Gastrocnemius medialis (tissue), 4 donors: ENCODE measurements around the gene HEMGN. TPM values are rescaled to one million over a fixed set of nuclear protein-coding genes. Genes with fewer than 3 reads are reported as not detected.
A peak's percentile ranks its signal among the peaks of the same experiment; 100 is the strongest.
"Not testable (repeated sequence)": the region's sequence is repeated elsewhere in the genome, so short reads cannot be mapped to it uniquely, and the experiment has no call there.

ENCODE experiments used
- ATAC-seq, 2 donors: fragments of 150-250 bp; one replicate each; pipeline ENCODE4 v1.9.1; 2016
- DNase-seq, 2 donors: peaks; one replicate each; pipeline ENCODE4 v3.0.0-alpha.2; 2019
- H3K27ac ChIP-seq, 4 donors: fragments of 200-600 bp; sonication (generic); 1 replicate in 1 of 4; 2 replicates in 3 of 4; pipeline ENCODE4 v1.5.1; 2016 to 2018; ENCODE audit warnings: mild to moderate bottlenecking in 2 of 4, moderate library complexity in 1 of 4
- H3K27me3 ChIP-seq, 3 donors: fragments of 200-600 bp; sonication (generic) in 2 of 3; 1 replicate in 1 of 3; 2 replicates in 2 of 3; pipeline versions ENCODE4 v1.5.1 to v1.6.0; 2016 to 2019; ENCODE audit warnings: mild to moderate bottlenecking in 1 of 3, moderate library complexity in 1 of 3
- H3K36me3 ChIP-seq, 2 donors: fragments of 200-600 bp; sonication (generic) in 1 of 2; one replicate each; pipeline ENCODE4 v1.5.1; 2017 to 2018
- H3K4me1 ChIP-seq, 2 donors: fragments of 200-600 bp; sonication (generic) in 1 of 2; one replicate each; pipeline ENCODE4 v1.5.1; 2016 to 2017; ENCODE audit warnings: mild to moderate bottlenecking in 2 of 2
- H3K4me3 ChIP-seq, 4 donors: fragments of 200-600 bp; sonication (generic) in 3 of 4; 1 replicate in 1 of 4; 2 replicates in 3 of 4; pipeline ENCODE4 v1.5.1; 2016 to 2019; ENCODE audit warnings: mild to moderate bottlenecking in 2 of 4
- H3K9me3 ChIP-seq, 3 donors: fragments of 200-600 bp; sonication (generic) in 2 of 3; 1 replicate in 1 of 3; 2 replicates in 2 of 3; pipeline ENCODE4 v1.5.1; 2016 to 2019
- POLR2A ChIP-seq, 2 donors: fragments of 450-650 bp; IDR thresholded peaks; one replicate each; pipeline ENCODE4 v1.6.1; 2017; ENCODE audit warnings: antibody characterized with exemption in 2 of 2, mild to moderate bottlenecking in 2 of 2, moderate library complexity in 2 of 2
- in situ Hi-C, 4 donors: fragments of 200-750 bp; cut with MboI; loops; one replicate each; pipeline versions ENCODE4 v1.15.0 to v1.8.0; 2017; ENCODE audit warnings: low sequenced_read_pairs in 4 of 4
- intact Hi-C: fragments of 100-400 bp; cut with DNase I; formaldehyde crosslinking; loops from one replicate; pipeline ENCODE4 v1.15.1; 2023; ENCODE audit warnings: low total_unique reads
- total RNA-seq, 4 donors: library from RNA; depleted of rRNA; stranded (reverse); fragments of >200 nt; gene quantifications; one replicate each; pipeline versions ENCODE4 v1.1.0 to v1.2.3, GENCODE V29; 2016
- TF ChIP-seq, protein P1 (sequence below), 5 experiments: fragments of 450-650 bp in 3 of 5; fragments of 200-600 bp in 2 of 5; sonication (generic) in 2 of 5; IDR thresholded peaks in 4 of 5; conservative IDR thresholded peaks in 1 of 5; 1 replicate in 4 of 5; 2 replicates in 1 of 5; pipeline ENCODE4 v1.5.1; 2016 to 2019; ENCODE audit warnings: antibody characterized with exemption in 5 of 5, mild to moderate bottlenecking in 3 of 5, moderate library complexity in 3 of 5

HEMGN gene
- total RNA-seq, 4 donors from 2014 or later, result 0.16 TPM; not detected in 3

DNA sequence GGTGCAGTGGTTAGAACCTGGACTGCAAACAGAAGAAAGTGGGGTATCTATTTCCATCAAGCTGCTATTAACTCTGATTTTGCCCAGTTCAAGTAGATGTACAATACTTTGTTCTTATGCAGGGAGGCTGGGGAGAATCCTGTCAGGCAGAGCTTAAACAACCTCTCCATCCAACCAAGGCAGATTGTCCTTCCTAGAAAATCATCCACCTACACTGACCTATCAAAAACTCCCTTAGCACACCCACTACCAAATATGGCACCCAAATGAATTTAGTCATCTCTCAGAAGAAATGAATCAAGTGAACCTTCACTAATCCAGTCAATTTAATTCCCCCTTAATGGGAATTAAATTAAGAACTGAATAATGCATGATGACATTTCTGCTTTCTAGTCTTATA lies 18.4 kb upstream of the HEMGN start:
- no peaks in the 10 kb centered on the region for H3K27me3 ChIP-seq
- no peak overlapping the region for H3K4me3 ChIP-seq
- H3K9me3 ChIP-seq, result no peaks in the 10 kb centered on the region
- no peaks in the 10 kb centered on the region for H3K4me1 ChIP-seq
- in situ Hi-C loops (no loop called here), intact Hi-C loops (no loop called here)
- DNase-seq (no peak), ATAC-seq (no peak)
- H3K27ac ChIP-seq, result no peak overlapping the region
- no peaks in the 10 kb centered on the region for H3K36me3 ChIP-seq
- TF ChIP-seq, protein P1, sequence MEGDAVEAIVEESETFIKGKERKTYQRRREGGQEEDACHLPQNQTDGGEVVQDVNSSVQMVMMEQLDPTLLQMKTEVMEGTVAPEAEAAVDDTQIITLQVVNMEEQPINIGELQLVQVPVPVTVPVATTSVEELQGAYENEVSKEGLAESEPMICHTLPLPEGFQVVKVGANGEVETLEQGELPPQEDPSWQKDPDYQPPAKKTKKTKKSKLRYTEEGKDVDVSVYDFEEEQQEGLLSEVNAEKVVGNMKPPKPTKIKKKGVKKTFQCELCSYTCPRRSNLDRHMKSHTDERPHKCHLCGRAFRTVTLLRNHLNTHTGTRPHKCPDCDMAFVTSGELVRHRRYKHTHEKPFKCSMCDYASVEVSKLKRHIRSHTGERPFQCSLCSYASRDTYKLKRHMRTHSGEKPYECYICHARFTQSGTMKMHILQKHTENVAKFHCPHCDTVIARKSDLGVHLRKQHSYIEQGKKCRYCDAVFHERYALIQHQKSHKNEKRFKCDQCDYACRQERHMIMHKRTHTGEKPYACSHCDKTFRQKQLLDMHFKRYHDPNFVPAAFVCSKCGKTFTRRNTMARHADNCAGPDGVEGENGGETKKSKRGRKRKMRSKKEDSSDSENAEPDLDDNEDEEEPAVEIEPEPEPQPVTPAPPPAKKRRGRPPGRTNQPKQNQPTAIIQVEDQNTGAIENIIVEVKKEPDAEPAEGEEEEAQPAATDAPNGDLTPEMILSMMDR (IDR thresholded peaks at IDR 0.05 in 4 of 5, conservative IDR thresholded peaks at IDR 0.05 in 1 of 5), result no peak
- no peak for TF ChIP-seq POLR2A (IDR thresholded peaks at IDR 0.05)

DNA sequence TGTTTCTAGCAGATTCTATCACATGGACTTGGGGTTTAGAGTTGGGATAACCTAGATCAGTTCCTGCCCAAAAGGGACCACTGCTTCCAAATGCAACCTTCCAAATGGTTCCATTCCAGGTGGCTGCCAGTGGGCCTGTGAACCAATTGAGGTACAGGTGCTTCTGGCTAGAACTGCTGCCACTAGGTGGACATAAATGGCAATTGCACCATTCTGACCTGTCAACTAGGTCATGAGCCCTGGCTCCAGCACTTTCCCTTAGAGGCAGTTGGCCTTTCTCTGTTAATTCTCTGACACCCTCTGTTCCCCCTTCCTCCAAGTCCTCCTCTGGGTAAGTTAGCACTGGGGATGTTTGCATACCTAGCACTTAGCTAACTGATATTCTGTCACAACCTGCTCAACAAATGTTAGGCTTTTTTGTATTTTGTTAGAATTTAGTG lies 16.6 kb upstream of the HEMGN start:
- H3K27ac ChIP-seq, result no peak overlapping the region
- H3K4me1 ChIP-seq, result no peaks in the 10 kb centered on the region
- H3K4me3 ChIP-seq, result no peak overlapping the region
- TF ChIP-seq, protein P1 (IDR thresholded peaks at IDR 0.05 in 4 of 5, conservative IDR thresholded peaks at IDR 0.05 in 1 of 5), result peak in 3 of 5 experiments; percentile 22 to 57 (median 43)
- TF ChIP-seq POLR2A (IDR thresholded peaks at IDR 0.05), result no peak
- no peaks in the 10 kb centered on the region for H3K36me3 ChIP-seq
- H3K27me3 ChIP-seq, result no peaks in the 10 kb centered on the region
- H3K9me3 ChIP-seq, result no peaks in the 10 kb centered on the region
- peak; percentile 69 for ATAC-seq
- in situ Hi-C loops (no loop called here), intact Hi-C loops (no loop called here)
- peak in 1 of 2 donors; percentile 4 for DNase-seq

DNA sequence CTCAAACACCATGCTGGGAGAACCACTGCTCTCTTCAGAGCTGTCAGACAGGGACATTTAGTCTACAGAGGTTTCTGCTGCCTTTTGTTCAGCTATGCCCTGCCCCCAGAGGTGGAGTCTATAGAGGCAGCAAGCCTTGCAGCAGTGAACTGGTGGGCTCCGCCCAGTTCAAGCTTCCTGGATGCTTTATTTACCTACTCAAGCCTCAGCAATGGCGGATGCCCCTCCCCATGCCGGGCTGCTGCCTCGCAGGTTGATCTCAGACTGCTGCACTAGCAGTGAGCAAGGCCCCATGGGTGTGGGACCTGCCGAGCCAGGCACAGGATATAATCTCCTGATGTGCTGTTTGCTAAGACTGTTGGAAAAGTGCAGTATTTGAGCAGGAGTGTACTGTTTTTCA lies 12.9 kb upstream of the HEMGN start:
- H3K27me3 ChIP-seq, DNase-seq, H3K4me1 ChIP-seq, H3K27ac ChIP-seq, H3K4me3 ChIP-seq, intact Hi-C loops, ATAC-seq, in situ Hi-C loops, H3K9me3 ChIP-seq, H3K36me3 ChIP-seq: not testable (repeated sequence)

DNA sequence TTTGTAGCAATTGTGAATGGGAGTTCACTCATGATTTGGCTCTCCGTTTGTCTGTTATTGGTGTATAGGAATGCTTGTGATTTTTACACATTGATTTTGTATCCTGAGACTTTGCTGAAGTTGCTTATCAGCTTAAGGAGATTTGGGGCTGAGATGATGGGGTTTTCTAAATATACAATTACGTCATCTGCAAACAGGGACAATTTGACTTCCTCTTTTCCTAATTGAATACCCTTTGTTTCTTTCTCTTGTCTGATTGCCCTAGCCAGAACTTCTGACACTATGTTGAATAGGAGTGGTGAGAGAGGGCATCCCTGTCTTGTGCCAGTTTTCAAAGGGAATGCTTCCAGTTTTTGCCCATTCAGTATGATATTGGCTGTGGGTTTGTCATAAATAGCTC lies 9.1 kb upstream of the HEMGN start:
- ATAC-seq, in situ Hi-C loops: not testable (repeated sequence)

DNA sequence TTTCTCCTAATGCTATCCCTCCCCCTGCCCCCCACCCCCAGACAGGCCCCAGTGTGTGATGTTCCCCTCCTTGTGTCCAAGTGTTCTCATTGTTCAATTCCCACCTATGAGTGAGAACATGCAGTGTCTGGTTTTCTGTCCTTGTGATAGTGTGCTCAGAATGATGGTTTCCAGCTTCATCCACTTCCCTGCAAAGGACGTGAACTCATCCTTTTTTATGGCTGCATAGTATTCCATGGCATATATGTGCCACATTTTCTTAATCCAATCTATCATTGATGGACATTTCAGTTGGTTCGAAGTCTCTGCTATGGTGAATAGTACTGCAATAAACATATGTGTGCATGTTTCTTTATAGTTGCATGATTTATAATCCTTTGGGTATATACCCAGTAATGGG lies 7.5 kb upstream of the HEMGN start:
- H3K27me3 ChIP-seq, in situ Hi-C loops, intact Hi-C loops, DNase-seq, H3K9me3 ChIP-seq, H3K4me1 ChIP-seq, H3K27ac ChIP-seq, H3K4me3 ChIP-seq, ATAC-seq, H3K36me3 ChIP-seq: not testable (repeated sequence)

More for the DNA sequence above, 9.1 kb upstream of the HEMGN start:
- DNase-seq, H3K27ac ChIP-seq, H3K36me3 ChIP-seq, H3K4me1 ChIP-seq, H3K9me3 ChIP-seq, H3K4me3 ChIP-seq, H3K27me3 ChIP-seq, intact Hi-C loops: not testable (repeated sequence)

DNA sequence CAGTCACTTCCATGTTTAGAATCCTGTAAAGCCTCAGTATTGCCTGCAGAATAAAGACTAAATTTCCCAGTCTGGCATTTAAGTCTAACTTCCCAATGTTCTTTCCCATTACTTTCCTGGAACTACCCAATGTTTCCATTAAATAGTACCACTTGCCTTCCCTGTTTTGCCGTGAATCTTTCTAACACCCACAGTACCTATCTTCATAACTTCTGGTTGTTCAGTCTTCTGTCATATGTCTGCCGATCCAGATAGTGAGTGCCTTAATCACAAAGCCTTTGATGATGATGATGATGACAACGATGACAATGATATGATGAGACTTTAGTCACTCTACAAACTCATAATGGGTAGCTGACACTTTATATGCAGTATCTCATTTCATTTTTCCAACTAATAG lies 6.6 kb upstream of the HEMGN start:
- ATAC-seq (no peak), DNase-seq (no peak)
- in situ Hi-C loops (no loop called here), intact Hi-C loops (no loop called here)
- H3K4me3 ChIP-seq, result no peak overlapping the region
- H3K9me3 ChIP-seq, result no peaks in the 10 kb centered on the region
- H3K27me3 ChIP-seq, result no peaks in the 10 kb centered on the region
- TF ChIP-seq, protein P1 (IDR thresholded peaks at IDR 0.05 in 4 of 5, conservative IDR thresholded peaks at IDR 0.05 in 1 of 5), result no peak
- no peak for TF ChIP-seq POLR2A (IDR thresholded peaks at IDR 0.05)
- H3K4me1 ChIP-seq, result no peaks in the 10 kb centered on the region
- no peaks in the 10 kb centered on the region for H3K36me3 ChIP-seq
- no peak overlapping the region for H3K27ac ChIP-seq
